Nephron (organoid): Measurements from ENCODE around the gene ROM1.
"Not testable (repeated sequence)": the region's sequence is repeated elsewhere in the genome, so short reads cannot be mapped to it uniquely, and the experiment has no call there.

Experiments
- H3K27ac Mint-ChIP-seq, 3 experiments: 2 replicates each; pipeline ENCODE4 v1.8.0; 2020; ENCODE audit warnings: mixed read lengths in 3 of 3, mild to moderate bottlenecking in 2 of 3, moderate library complexity in 1 of 3
- H3K27me3 Mint-ChIP-seq: 2 replicates; pipeline ENCODE4 v1.8.0; 2021; ENCODE audit warnings: low read depth, mild to moderate bottlenecking, moderate library complexity, mixed read lengths
- H3K36me3 Mint-ChIP-seq: 2 replicates; pipeline ENCODE4 v1.8.0; 2020; ENCODE audit warnings: low read depth, mixed read lengths
- H3K4me1 Mint-ChIP-seq: 2 replicates; pipeline ENCODE4 v1.8.0; 2020; ENCODE audit warnings: mixed read lengths
- H3K4me3 Mint-ChIP-seq, 3 experiments: 2 replicates each; pipeline ENCODE4 v1.8.0; 2020; ENCODE audit warnings: mild to moderate bottlenecking in 3 of 3, mixed read lengths in 3 of 3, moderate library complexity in 2 of 3
- H3K9me3 Mint-ChIP-seq: 2 replicates; pipeline ENCODE4 v1.8.0; 2020; ENCODE audit warnings: mixed read lengths
- CTCF ChIP-seq, 3 experiments: fragments of 200-600 bp; sonication (generic); IDR thresholded peaks; one replicate each; pipeline ENCODE4 v1.5.0; 2021; ENCODE audit warnings: antibody characterized with exemption in 3 of 3; ENCODE audit not compliant: unreplicated experiment in 3 of 3

Gene ROM1

DNA sequence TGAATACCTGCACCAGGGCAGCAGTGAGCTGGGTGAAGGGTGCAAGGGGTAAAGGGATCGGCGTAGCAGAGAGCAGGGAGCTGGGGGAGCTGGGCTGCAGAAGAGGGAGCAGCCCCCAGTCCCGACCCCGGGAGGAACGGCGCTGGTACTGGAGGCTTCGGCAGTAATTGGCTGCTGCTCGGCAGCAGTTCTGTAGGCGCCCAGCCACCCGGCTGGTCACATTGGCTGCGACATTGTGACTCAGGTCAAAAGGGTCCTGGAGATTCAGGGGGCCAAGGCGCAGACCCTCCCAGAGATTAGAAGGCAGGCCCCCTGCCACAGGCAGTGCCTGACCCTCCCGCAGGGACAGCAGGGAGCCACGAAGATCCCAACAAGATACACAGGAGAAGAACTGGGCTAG lies 37.2 kb upstream of the ROM1 start:
- peak overlapping the region; percentile 97 to 99 (median 97) for H3K27ac Mint-ChIP-seq
- no peaks in the 10 kb centered on the region for H3K9me3 Mint-ChIP-seq
- peaks cover 54% of the 10 kb centered on the region for H3K4me1 Mint-ChIP-seq
- peak overlapping the region; percentile 97 to 100 (median 97) for H3K4me3 Mint-ChIP-seq
- no peak for TF ChIP-seq CTCF (IDR thresholded peaks at IDR 0.05; ENCODE audit: unreplicated experiment in 3 of 3)
- H3K27me3 Mint-ChIP-seq, result no peaks in the 10 kb centered on the region
- peaks cover 45% of the 10 kb centered on the region for H3K36me3 Mint-ChIP-seq

- no peak for TF ChIP-seq CTCF (IDR thresholded peaks at IDR 0.05; ENCODE audit: unreplicated experiment in 3 of 3)
Observed at GRCh38 chr11:62577046-62577714, 35.9 kb upstream of the ROM1 start.

DNA sequence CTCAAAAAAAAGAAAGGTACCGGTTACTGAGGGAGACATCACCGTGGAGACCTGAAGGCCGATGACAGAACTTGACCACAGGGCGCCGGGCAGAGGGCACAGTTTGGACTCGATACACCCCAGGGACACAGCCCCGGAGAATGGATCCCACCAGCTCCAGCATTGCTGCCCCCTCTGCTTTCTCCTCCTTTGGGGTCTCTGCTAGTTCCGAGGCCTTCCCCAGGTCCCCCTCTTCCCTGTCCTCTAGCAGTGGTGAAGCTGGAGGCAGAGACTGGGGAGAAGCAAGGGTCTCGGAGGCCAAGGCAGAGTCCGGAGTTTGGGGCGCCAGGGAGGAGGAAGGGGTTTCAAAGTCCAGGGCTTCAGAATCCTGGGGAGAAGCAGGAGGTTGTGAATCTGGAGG lies 34.5 kb upstream of the ROM1 start:
- Mint-ChIP-seq H3K27ac (no peak overlapping the region), H3K36me3 (peaks cover 36% of the 10 kb centered on the region), H3K4me1 (peaks cover 30% of the 10 kb centered on the region), H3K4me3 (no peak overlapping the region), H3K27me3 (no peaks in the 10 kb centered on the region), H3K9me3 (no peaks in the 10 kb centered on the region)
- no peak for TF ChIP-seq CTCF (IDR thresholded peaks at IDR 0.05; ENCODE audit: unreplicated experiment in 3 of 3)

More at GRCh38 chr11:62577046-62577714, 35.9 kb upstream of the ROM1 start:
- H3K27ac Mint-ChIP-seq, result peak overlapping the region; percentile 47 to 97 (median 52)
- H3K4me3 Mint-ChIP-seq, result peak overlapping the region; percentile 53 to 97 (median 83)
- no peaks in the 10 kb centered on the region for H3K9me3 Mint-ChIP-seq
- H3K36me3 Mint-ChIP-seq, result peaks cover 39% of the 10 kb centered on the region
- H3K4me1 Mint-ChIP-seq, result peaks cover 41% of the 10 kb centered on the region
- H3K27me3 Mint-ChIP-seq, result no peaks in the 10 kb centered on the region

GRCh38 chr11:62579252-62579651 lies 33.8 kb upstream of the ROM1 start:
- H3K9me3 Mint-ChIP-seq, result no peaks in the 10 kb centered on the region
- no peak overlapping the region for H3K4me3 Mint-ChIP-seq
- TF ChIP-seq CTCF (IDR thresholded peaks at IDR 0.05; ENCODE audit: unreplicated experiment in 3 of 3), result no peak
- H3K4me1 Mint-ChIP-seq, result peaks cover 30% of the 10 kb centered on the region
- peaks cover 39% of the 10 kb centered on the region for H3K36me3 Mint-ChIP-seq
- no peaks in the 10 kb centered on the region for H3K27me3 Mint-ChIP-seq
- no peak overlapping the region for H3K27ac Mint-ChIP-seq

DNA sequence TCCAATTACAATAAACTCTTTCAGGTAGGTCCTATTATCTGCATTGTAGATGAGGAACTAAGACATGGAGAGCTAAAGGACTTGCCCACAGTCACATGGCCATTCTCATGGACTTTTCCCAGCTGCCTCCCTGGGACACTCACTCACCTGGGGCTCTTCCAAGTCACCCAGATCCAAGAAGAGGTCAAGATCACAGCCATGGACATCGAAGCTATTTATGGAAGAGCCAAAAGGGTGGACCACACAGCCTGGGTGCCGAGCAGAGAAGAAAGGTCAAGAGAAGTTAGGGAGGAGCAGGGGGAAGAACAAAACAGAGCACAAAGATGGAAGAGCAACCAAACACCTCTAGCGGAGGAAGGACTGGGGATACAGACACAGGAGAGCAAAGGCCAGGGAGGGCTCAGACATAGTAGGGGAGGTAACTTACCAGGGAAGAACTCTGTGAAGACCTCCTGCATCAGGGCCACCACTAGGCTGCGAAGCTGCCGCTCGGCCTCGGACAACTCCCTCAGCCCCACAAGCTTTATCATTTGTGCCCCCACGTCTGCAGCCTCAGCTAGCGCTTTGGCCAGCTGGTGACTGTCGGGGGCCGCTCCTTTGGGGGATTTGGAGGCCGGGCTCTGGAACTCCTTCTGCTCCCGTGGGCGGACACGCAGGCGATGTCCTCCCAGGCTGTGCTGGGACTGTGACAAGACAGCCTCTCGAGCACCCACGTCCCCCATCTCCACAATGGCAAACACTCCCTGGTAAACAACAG lies 31.9 kb upstream of the ROM1 start:
- no peak overlapping the region for H3K27ac Mint-ChIP-seq
- peaks cover 14% of the 10 kb centered on the region for H3K4me1 Mint-ChIP-seq
- H3K36me3 Mint-ChIP-seq, result peaks cover 43% of the 10 kb centered on the region
- H3K9me3 Mint-ChIP-seq, result no peaks in the 10 kb centered on the region
- no peak overlapping the region for H3K4me3 Mint-ChIP-seq
- no peaks in the 10 kb centered on the region for H3K27me3 Mint-ChIP-seq
- TF ChIP-seq CTCF (IDR thresholded peaks at IDR 0.05; ENCODE audit: unreplicated experiment in 3 of 3), result no peak

- H3K27ac Mint-ChIP-seq, H3K4me3 Mint-ChIP-seq, H3K27me3 Mint-ChIP-seq, H3K4me1 Mint-ChIP-seq, H3K9me3 Mint-ChIP-seq: not testable (repeated sequence)
- H3K36me3 Mint-ChIP-seq, result peaks cover 41% of the 10 kb centered on the region
Observed at GRCh38 chr11:62581735-62582134, 31.3 kb upstream of the ROM1 start.

GRCh38 chr11:62585356-62585755 lies 27.7 kb upstream of the ROM1 start:
- H3K4me3 Mint-ChIP-seq, H3K27ac Mint-ChIP-seq, H3K27me3 Mint-ChIP-seq, H3K4me1 Mint-ChIP-seq, H3K9me3 Mint-ChIP-seq: not testable (repeated sequence)
- peaks cover 39% of the 10 kb centered on the region for H3K36me3 Mint-ChIP-seq
